Bone marrow (tissue), 2 donors: ENCODE data around the gene CDKN2B-AS1.

Experiments
- DNase-seq, 2 donors: peaks; one replicate each; lab custom pipeline; 2025; lab: John Stamatoyannopoulos, UW

CDKN2B-AS1 gene

DNA sequence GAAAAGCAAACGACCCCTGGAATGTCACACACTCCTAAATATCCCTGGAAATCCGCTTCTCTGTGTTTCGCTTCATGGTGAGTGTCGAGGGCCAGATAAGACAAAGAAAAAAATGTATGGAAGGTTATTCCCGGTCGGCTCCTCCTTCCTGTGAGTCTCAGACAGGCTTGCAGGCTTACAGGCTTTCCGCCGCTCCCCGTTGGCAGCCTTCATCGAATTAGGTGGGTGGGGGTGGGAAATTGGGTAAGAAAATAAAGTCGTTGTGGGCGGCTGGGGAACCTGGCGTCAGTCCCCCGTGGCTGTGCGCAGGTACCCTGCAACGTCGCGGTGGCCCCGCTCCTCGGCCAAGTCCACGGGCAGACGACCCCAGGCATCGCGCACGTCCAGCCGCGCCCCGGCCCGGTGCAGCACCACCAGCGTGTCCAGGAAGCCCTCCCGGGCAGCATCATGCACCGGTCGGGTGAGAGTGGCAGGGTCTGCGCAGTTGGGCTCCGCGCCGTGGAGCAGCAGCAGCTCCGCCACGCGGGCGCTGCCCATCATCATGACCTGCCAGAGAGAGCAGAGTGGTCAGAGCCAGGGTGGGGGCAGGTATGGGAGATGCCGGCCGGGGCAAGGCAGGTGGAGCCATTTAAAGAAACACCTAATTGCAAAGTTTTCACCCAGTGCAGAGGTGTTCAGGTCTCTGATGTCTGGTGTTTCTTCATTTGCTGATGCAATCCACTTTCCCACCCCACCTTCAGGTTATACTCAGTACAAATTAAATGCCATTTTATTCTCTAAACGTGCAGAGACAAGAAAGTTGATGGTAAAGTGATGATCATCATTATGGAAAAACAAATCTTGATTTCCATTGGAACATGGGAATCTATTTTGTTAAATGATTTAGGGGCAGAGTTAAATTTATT, 11.4 kb downstream of the CDKN2B-AS1 start:
- no peak for DNase-seq

DNA sequence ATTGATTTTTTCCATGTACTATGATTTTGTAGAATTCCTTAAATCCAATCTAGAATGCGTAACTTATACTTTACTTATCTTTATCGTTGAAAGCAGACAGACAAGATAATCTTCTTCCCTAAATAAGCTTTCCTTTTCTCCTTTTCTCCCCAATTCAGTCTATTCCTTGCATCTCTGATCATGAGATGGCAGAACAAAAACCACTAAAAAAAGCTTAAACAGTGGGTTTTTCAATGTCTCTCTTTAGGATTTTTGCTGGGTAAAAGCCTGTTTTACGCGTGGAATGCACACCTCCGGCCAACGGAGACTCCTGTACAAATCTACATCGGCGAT, 13.8 kb downstream of the CDKN2B-AS1 start:
- no peak for DNase-seq

DNA sequence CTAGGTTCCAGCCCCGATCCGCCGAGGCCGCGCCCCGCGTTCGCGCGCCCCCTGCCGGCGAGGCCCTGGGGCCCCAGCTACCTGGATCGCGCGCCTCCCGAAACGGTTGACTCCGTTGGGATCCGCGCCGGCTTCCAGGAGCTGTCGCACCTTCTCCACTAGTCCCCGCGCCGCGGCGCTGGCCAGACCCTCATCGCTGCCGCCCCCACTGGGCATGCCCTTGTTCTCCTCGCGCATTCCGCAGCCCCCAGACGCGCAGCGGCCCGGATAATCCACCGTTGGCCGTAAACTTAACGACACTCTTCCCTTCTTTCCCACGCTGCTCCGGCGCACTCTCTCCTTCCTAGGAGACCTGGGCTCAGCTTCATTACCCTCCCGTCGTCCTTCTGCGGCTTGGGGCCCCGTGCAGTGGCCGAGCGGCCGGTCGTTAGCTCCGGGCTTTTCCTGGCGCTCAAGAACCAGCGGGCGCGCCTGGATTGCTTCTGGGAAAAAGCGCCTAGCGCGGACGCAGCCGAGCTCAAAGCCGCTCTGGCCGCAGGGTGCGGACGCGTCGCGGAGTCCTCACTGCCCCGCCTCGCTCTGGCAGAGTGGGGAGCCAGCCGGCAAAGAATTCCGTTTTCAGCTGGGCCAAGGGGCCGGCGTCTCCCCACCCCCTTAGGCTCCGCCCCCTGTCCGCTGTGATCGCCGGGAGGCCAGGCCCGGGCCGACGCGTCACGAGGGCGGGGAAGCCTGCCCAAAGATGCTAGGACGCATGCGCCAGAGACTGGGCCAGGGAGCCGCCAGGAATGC, 14.3 kb downstream of the CDKN2B-AS1 start, which contains the start of gene CDKN2B:
TSS of gene CDKN2B (minus strand) at position 589 of the 789 bp plus-strand sequence. CDS start at position 237, 352 bp downstream.
- DNase-seq, result peak in 1 of 2 donors; percentile 37

DNA sequence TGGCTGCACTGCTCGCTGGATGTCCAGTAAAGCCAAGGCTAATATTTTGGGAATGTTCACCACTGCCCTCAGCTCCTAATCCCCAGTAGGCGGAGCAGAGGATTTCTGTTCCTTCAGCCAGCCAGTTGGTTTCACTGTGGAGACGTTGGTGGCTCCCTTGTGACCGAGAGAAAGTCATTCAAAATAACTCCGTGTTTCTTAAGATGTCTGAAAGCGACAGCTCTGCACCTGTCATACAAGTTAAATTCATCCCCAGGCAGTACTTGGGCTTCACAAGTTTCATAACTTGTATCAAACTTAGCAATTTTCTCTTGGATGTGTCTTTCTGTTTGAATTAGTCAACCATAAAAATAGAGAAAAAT, 14.9 kb downstream of the CDKN2B-AS1 start:
- no peak for DNase-seq

DNA sequence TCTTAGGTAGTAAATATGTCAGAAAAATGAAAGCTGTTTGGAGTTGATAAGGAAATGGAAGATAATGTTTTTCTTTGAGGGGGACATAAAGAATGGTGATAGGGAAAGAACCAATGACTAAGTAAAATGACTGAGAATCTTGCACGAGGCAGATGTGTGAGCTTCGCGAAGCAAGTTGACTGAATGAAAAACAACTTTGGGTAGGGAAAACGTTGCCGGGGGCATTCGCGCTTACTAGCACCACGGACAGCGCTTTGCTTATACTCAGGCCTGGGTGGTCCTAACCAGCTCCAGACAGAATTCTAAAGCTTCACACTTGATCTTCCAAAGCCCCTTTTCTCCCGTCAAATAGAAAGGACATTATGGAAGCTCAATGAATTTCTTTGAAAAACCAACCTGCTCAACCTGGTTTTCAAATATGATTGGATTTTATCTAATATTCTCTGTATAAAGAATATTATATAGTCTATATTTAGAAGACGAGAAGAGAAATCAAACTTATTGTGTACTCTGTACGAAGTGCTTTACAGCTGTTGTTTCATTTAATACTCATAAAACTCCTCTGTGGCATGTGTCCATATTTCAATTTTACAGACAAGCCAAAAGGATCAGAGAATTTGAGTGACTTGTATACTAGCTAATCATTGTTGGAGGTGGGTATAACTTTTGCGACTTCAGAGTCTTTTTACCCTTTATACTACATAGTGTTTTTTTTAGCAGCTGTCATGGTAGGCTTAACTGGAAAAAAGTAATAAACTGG, 16.5 kb downstream of the CDKN2B-AS1 start:
- no peak for DNase-seq

DNA sequence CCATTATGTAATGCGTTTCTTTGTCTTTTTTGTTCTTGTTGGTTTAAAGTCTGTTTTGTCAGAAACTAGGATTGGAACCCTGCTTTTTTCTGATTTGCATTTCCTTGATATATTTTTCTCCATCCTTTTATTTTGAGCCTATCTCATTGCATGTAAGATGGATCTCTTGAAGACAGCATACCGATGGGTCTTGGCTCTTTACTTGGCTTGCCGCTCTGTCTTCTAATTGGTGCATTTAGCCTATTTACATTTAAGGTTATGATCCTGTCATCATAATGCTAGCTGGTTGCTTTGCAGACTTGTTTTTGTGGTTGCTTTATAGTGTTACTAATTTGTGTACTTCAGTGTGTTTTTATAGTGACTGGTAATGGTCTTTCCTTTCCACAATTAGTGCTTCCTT, 27.8 kb downstream of the CDKN2B-AS1 start:
- no peak for DNase-seq

DNA sequence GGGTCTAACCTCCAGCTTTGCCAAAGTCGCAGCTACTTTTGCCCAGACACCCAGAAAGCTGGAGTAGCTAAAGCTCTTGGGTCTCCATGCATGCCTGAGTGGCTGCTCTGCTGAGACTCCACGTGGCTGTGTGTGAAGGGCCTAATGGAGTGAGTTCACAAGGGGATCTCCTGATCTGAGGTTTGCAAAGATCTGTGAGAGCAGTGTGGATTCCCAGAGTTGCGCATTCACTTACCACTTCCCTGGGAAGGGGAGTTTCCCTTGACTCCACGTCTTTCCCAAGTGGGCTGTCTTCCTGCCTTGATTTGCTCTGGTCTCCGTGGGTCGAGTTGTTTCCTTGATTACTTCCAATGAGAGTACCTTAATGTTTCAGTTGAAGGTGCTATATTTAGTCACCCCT, 32.1 kb downstream of the CDKN2B-AS1 start:
- DNase-seq, result no peak

DNA sequence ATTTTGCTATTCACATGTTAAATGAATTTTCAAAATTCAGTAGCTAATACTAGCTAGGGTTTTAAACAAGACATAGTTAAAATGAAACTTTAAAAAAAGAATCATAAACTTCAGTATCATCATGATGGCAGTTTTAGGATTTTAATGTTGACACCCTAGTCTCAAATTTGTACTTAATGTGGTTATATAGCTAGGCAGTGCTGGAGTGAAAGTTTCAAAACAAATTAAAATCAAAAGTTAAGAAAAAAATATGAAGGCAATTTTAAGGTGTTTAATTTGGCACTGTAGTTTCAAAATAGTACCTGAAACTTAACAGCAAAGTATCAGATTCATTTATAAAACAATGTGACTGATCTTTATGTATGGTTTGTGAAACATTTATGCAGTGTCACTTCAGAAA, 33.8 kb downstream of the CDKN2B-AS1 start:
- DNase-seq, result no peak

DNA sequence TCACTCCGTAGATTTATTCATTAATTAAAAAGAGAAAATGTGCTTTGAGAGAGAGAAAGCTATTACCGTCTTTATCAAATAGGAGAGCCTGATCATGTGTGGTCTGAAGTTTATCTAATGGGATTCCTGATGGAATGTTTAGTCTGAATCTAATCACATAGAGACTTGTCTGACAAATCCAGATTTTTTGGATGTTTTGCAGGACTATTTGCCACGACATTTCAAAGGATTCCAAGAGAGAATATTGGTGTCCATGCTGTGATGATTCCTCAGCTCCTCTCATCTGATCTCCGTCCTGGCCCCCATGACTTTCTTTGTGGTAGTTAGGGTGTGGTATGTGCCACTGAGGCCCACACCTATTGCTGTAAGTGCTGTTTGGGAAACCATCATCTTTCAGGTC, 34.6 kb downstream of the CDKN2B-AS1 start:
- DNase-seq, result no peak

DNA sequence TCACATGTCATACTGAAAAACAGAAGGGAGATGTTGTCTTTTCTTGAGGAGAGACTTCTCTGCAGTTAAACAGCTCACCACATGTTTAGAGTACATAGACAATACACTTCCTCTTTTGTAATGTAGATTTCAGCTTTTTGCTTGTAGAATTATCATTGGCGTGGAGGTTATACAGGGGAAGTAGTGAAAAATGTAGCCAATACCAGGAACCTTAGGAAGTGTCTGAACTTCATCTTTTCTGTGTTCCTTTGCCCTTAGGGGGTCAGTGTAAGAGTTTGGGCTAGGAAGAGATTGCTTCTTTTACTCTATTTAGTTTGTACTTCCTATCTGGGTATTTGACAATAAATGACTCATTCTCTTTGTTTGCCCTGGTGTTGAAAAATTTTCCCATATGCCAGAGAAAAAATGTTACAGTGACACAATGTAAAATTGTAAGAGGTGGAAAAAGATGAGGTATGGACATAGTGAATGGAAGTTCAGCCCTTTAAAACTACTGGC, 35.6 kb downstream of the CDKN2B-AS1 start:
- peak in 1 of 2 donors; percentile 62 for DNase-seq

DNA sequence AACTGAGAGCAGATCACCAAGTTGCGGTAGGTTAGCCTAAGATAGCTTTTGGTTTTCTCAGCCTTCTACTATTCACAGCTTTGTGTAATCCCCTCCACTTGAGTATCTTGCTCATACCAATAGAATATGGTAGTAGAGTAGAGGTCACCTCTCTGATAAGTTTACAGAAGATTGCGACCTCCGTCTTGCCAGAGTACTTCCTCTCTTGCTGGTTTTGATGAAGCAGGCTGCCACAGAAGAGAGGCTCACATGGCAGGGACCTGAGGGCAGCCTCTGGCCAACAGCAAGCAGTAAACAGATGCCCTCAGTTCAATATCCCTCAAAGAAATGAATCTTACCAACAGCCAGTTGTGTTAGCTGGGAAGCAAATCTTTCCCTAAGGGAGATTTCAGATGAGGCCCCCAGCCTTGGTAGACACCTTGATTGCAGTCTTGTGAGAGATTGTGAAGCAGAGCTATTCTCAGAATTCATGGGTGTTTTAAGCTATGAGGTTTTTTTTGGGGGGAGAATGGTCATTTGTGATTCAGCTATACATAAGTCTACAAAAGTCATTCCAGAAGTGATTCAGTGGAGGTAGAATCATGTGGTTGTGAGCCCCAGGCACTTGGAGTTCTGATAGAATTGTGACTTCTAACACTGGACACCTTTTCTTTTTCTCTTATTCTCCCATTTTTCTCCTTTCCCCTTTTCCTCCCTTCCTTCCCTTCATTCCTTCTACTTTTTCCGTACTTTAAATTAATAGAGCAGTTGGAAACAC, 37.2 kb downstream of the CDKN2B-AS1 start:
- no peak for DNase-seq

DNA sequence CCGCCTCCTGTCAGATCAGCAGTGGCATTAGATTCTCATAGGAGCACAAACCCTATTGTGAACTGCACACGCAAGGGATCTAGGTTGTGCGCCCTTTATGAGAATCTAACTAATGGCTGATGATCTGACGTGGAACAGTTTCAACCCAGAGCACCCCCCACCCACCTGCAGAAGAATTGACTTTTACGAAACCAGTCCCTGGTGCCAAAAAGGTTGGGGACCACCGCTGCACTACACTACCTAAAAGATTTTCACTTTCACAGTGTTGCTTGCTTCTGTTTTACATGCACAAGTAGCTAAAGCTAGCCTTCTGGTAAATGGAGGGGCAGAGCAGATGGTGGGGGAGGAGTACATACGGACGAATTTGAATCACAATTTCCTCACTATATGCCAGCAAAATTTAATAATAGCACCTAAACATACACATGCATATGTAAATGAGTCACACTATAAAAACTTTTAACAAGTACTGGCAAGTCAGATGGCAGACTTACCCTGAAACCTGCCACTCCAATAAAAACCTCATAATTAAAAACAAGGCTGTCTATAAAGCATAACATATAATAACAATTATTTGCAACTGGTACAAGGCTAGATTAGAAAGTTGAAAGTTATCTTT, 38.5 kb downstream of the CDKN2B-AS1 start:
- no peak for DNase-seq

DNA sequence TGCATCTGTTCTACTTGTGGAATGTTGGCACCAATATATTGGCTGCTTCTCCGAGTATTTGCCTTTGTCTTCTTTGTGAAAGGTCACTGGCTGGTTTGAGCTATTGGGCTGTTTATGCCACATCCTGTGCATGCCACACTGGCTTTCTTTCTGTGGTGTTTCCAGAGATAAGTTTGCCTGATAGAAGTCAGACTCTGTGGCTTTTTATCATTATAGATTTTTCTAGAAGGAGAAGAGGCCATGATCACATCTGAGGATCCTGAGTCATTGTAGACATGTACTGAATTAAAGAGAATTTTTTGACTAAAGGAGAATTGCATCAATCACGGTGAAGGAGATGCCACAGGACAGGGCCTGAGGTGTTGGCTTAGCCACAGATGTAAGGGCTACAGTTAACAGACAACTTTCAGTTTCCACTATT, 41.0 kb downstream of the CDKN2B-AS1 start:
- no peak for DNase-seq

DNA sequence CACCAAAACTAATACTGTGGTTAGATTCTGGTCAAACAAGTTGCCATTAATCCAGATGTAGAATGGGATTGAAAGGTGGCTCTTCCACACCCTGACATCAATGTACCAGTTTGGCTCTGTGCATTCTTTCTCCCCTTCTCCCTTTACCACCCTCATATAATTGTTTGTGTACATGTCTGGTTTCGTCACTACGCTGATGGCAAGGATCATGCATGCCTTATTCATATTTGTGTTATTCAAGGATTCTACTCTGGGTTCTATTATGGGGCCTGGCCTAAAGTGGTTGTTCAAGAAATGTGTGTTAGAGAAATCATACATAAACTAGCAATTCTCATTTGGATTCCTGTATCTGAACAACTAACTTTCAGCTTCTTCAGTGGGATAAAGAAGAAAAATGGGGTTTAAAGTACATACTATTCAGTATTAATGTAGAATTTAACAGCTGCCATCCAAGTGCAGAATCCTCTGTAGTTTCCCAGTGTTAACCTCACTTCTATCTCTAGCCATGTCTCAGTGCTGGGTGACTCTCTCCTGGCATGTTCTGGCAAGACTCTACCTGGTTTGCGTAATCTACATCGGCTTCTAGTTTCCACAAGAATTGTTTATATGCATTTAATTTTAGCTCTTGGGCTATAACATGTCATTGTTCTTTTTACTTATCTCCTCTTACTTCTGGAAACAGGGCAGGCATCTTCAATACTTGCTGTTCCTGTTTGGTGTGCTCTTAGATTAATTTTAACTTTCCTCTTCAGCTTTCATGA, 42.5 kb downstream of the CDKN2B-AS1 start:
- no peak for DNase-seq

DNA sequence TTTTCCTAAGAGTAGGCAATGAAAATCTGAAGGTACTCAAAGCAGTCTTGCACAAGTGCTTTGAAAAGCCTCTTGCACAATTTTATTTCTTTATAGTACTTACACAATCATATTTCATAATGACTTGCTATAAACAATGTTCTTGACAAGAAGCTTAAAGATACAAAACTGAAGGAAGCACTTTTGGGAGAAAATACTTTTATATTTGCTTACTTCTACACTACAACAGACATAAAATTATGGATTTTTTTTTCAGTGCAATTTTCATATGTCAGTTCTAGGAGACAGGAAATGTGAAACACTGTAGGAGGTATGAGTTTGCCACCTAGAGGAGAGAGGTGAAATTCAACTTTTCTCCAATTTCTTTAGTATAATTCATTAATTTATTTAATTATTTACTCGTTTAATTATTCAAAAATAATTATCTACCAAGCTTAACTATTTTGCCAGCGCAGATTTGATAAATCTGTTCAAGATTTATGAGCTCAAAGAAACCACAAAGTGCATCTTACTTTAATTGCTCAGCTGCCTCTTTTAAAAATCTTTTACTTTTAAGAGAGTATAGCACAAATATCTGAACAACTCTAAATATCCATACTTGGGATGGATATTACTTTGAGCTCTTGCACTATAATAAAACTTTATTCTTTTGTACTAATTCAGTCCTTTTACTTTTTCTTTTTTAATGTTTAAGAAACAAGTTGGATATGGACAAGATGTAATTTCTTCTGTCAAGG, 43.5 kb downstream of the CDKN2B-AS1 start:
- no peak for DNase-seq

DNA sequence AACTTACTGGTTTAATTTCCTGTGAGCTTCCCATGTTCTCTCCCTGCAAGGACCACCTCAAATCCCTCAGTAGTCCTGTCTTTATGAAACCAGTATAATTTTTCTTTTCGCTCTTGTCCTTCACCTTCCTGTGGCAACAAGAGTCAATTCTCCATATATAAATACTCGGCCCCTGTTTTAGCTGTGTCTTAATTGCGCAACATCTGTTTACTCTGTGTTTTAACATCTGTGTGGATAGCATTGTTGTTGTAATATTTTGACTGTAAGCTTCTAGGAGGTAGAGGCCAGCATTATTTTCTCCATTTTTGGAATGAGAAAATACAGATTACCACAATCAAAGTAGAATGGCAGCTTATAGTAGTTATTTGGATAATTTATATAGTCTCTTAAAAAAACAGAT, 44.7 kb downstream of the CDKN2B-AS1 start:
- no peak for DNase-seq

DNA sequence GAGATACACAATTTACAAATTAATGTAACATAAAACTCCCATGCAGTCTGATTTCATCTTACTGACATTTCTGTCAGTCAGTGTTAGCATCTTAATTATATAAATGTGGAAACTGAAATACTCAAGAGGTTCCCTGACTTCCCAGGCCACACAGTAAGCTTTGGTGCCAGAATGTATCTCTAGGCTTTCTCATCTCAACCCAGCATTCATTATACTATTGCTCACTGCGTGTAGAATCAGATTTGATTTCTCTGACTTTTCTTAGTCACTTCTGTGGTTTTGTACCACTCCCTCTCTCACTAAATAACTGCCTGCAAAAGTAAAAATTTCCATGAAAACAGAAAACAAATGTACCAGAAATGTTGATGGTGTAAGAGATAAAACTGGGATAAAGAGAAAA, 46.2 kb downstream of the CDKN2B-AS1 start:
- no peak for DNase-seq

DNA sequence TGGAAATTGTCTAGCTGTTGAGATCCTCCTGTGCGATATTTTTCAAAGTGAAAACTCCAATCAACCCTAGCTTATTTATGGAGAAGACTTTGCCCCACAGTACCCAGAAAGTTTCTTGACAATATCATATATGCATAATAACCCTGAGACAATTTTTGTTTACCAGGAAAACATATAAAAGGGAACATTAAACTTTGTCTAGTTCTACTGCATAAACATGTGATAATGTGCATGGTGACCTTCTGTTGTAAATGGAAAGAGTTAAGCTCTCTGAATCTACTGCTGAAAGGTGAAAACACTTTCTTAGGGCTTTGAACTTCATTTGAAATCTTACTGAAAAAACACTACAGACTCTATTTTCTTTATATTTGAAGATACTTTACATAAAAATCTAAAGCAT, 46.8 kb downstream of the CDKN2B-AS1 start:
- DNase-seq, result no peak

DNA sequence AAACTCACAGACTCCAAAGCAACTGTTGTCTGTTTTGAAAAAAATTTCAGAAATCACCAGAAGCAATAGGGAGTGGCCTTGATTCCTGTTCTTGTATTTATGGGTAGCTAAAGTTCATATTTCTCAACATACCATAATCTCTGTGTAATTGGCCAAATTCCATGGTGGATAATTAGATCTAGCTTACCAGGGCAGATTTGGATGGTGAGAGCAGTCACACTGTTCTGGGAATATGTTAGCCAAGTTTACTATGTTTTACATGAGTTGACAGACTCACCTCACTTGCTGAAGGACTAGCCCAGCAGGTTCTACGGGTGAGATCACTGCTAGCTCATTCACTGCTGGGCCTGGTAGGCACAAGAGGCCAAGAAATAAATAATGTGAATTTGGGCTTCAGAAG, 47.2 kb downstream of the CDKN2B-AS1 start:
- no peak for DNase-seq

DNA sequence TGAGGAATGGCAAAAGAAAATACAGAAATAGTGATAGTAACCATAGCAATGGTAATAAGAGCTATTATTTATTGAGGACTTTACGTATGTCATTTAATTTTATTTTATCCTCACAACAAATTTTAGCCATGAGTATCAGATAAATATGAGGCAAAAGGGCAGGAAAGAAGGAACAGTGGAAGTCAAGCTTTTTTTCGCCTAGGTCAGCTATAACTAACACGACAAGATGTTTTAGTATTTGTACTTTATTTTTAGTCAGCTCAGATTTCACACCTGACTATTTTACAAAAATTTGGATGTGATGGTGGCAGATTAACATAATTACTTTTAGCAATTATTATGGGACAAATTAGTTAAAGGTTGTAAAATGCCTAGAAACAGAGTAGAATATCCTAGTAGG, 49.3 kb downstream of the CDKN2B-AS1 start:
- no peak for DNase-seq
